Measurements from ENCODE around the gene SAMD7.

The SAMD7 gene

GRCh38 chr3:169923189-169923588 is 11.8 kb downstream of the SAMD7 start:
- no peak for DNase-seq (ENCODE audit: low read depth in 1 of 2, low spot score in 1 of 2)
- no peak overlapping the region for H3K4me3 ChIP-seq (replicated peaks; ENCODE audit: insufficient read depth, low read length)
- no peak overlapping the region for H3K27ac ChIP-seq (replicated peaks)
- TF ChIP-seq CTCF (IDR thresholded peaks at IDR 0.05; ENCODE audit: insufficient read depth, low read length) (no peak), GABPA (IDR thresholded peaks at IDR 0.05; ENCODE audit: low read depth) (no peak), POLR2AphosphoS5 (IDR thresholded peaks at IDR 0.05; ENCODE audit: low read depth) (no peak), REST (IDR thresholded peaks at IDR 0.05; ENCODE audit: insufficient replicate concordance, low read depth) (no peak), SPI1 (IDR thresholded peaks at IDR 0.05; ENCODE audit: borderline replicate concordance, low read depth) (no peak)
- no peaks in the 10 kb centered on the region for H3K27me3 ChIP-seq (ENCODE audit: insufficient read depth, poor library complexity, severe bottlenecking)

- Histone ChIP-seq H3K4me3 (replicated peaks; ENCODE audit: insufficient read depth, low read length) (no peak overlapping the region), H3K27ac (replicated peaks) (no peak overlapping the region), H3K27me3 (ENCODE audit: insufficient read depth, poor library complexity, severe bottlenecking) (no peaks in the 10 kb centered on the region)
- no peak for DNase-seq (ENCODE audit: low read depth in 1 of 2, low spot score in 1 of 2)
- TF ChIP-seq REST (IDR thresholded peaks at IDR 0.05; ENCODE audit: insufficient replicate concordance, low read depth) (no peak), GABPA (IDR thresholded peaks at IDR 0.05; ENCODE audit: low read depth) (no peak), SPI1 (IDR thresholded peaks at IDR 0.05; ENCODE audit: borderline replicate concordance, low read depth) (no peak), POLR2AphosphoS5 (IDR thresholded peaks at IDR 0.05; ENCODE audit: low read depth) (no peak), CTCF (IDR thresholded peaks at IDR 0.05; ENCODE audit: insufficient read depth, low read length) (no peak)
These were observed 12.5 kb downstream of the SAMD7 start for GRCh38 chr3:169923831-169924230.

- Histone ChIP-seq H3K27me3 (ENCODE audit: insufficient read depth, poor library complexity, severe bottlenecking) (no peaks in the 10 kb centered on the region), H3K27ac (replicated peaks) (no peak overlapping the region), H3K4me3 (replicated peaks; ENCODE audit: insufficient read depth, low read length) (no peak overlapping the region)
- TF ChIP-seq CTCF (IDR thresholded peaks at IDR 0.05; ENCODE audit: insufficient read depth, low read length) (no peak), GABPA (IDR thresholded peaks at IDR 0.05; ENCODE audit: low read depth) (no peak), SPI1 (IDR thresholded peaks at IDR 0.05; ENCODE audit: borderline replicate concordance, low read depth) (no peak), REST (IDR thresholded peaks at IDR 0.05; ENCODE audit: insufficient replicate concordance, low read depth) (no peak)
- DNase-seq (ENCODE audit: low read depth in 1 of 2, low spot score in 1 of 2) = peak; percentile 37 to 50
These were observed 18.6 kb downstream of the SAMD7 start for GRCh38 chr3:169929830-169930519.
